Natural killer cell (primary cell): Measurements from ENCODE around the gene COL6A6. TPM values are rescaled to one million over a fixed set of nuclear protein-coding genes. Genes with fewer than 3 reads are reported as not detected.

Experiments
- ATAC-seq, 3 donors: fragments of 150-1000 bp in 2 of 3; fragments of 200-7000 bp in 1 of 3; cut with Tn5 transposase; 1 replicate in 1 of 3; 2 replicates in 2 of 3; pipeline ENCODE4 v1.10.0; 2021; ENCODE audit warnings: mild to moderate bottlenecking in 2 of 3, moderate library complexity in 2 of 3
- DNase-seq, 2 donors: peaks; one replicate each; pipeline versions ENCODE4 v3.0.0 to v3.0.0-alpha.2; 2013 to 2021; ENCODE audit warnings: mixed read lengths in 1 of 2
- H3K27ac ChIP-seq: one replicate; pipeline ENCODE4 v1.5.1; 2013; ENCODE audit warnings: mild to moderate bottlenecking, low read length
- H3K27me3 ChIP-seq: one replicate; pipeline ENCODE4 v1.6.1; 2013; ENCODE audit warnings: low read length; ENCODE audit not compliant: control insufficient read depth, insufficient read depth
- H3K36me3 ChIP-seq: one replicate; pipeline ENCODE4 v1.6.1; 2013; ENCODE audit warnings: low read length; ENCODE audit not compliant: control insufficient read depth, insufficient read depth
- H3K4me1 ChIP-seq: one replicate; pipeline ENCODE4 v1.6.1; 2013; ENCODE audit warnings: low read length; ENCODE audit not compliant: control insufficient read depth, insufficient read depth
- H3K4me3 ChIP-seq: one replicate; pipeline ENCODE4 v1.5.1; 2013; ENCODE audit warnings: low read length
- H3K9me3 ChIP-seq: one replicate; pipeline ENCODE4 v1.6.1; 2013; ENCODE audit warnings: low read length; ENCODE audit not compliant: control insufficient read depth, insufficient read depth
- H3K27ac Mint-ChIP-seq, 2 donors: one replicate each; pipeline ENCODE4 v1.8.0; 2022; ENCODE audit warnings: mild to moderate bottlenecking in 2 of 2, mixed read lengths in 2 of 2, moderate library complexity in 1 of 2
- H3K27me3 Mint-ChIP-seq, 2 donors: one replicate each; pipeline ENCODE4 v1.8.0; 2022; ENCODE audit warnings: low read depth in 2 of 2, mixed read lengths in 2 of 2
- H3K36me3 Mint-ChIP-seq: one replicate; pipeline ENCODE4 v1.8.0; 2022; ENCODE audit warnings: mixed read lengths
- H3K4me1 Mint-ChIP-seq, 2 donors: one replicate each; pipeline ENCODE4 v1.8.0; 2022; ENCODE audit warnings: mixed read lengths in 2 of 2
- H3K4me3 Mint-ChIP-seq: one replicate; pipeline ENCODE4 v1.8.0; 2022; ENCODE audit warnings: mild to moderate bottlenecking, moderate library complexity, mixed read lengths
- H3K9me3 Mint-ChIP-seq, 2 donors: one replicate each; pipeline ENCODE4 v1.8.0; 2022; ENCODE audit warnings: mixed read lengths in 2 of 2
- WGBS: methylation state at CpG from one replicate; pipeline ENCODE4 v1.1.7; 2013; ENCODE audit warnings: missing lambda C conversion rate; ENCODE audit not compliant: insufficient coverage; 5-methylcytosine and 5-hydroxymethylcytosine counted together
- intact Hi-C: fragments of 100-400 bp; cut with micrococcal nuclease; formaldehyde crosslinking; loops from one replicate; pipeline ENCODE4 v1.14.2; 2022
- total RNA-seq, 4 donors: library from RNA; stranded (reverse); fragments of 120-200 nt in 1 of 4; gene quantifications; one replicate each; pipeline versions ENCODE4 v1.2.3 to v1.2.4, GENCODE V29; 2013 to 2022
- TF ChIP-seq, protein P1 (sequence below): fragments of 200-600 bp; IDR thresholded peaks from one replicate; pipeline ENCODE4 v1.8.0; 2022; ENCODE audit warnings: antibody characterized with exemption

COL6A6 gene
- total RNA-seq, 3 donors from 2014 or later (not counting 1 experiment from before 2014, with no cell fraction given): not detected

DNA sequence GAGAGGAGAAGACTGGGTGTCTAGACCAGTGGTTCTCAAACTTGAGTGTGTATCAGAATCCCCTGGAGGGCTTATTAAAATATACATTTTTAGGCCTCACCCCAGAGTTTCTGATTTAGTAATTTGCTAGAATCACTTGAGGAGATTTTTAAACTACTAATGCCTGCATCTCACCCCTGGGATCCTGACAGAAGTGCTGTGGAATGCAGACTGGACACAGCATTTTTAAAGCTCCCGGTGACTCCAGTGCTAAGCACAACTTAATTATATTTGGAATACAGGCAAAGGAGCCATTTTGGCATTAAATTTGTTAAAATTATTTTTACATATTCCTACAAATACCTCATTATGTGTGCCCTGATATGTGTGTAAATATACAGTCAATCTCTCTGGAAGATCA is 26.7 kb upstream of the COL6A6 start:
- intact Hi-C loops: no loop called here
- Mint-ChIP-seq H3K27ac (no peak overlapping the region), H3K4me1 (no peaks in the 10 kb centered on the region), H3K9me3 (no peaks in the 10 kb centered on the region), H3K36me3 (no peaks in the 10 kb centered on the region), H3K4me3 (no peak overlapping the region), H3K27me3 (no peaks in the 10 kb centered on the region)
- H3K4me1 ChIP-seq: no peaks in the 10 kb centered on the region
- no peaks in the 10 kb centered on the region for H3K9me3 ChIP-seq
- H3K36me3 ChIP-seq: no peaks in the 10 kb centered on the region
- H3K27me3 ChIP-seq: no peaks in the 10 kb centered on the region
- H3K27ac ChIP-seq: no peak overlapping the region
- DNase-seq: no peak
- WGBS: 80% methylated on average over 1 of the region's 1 CpG
- TF ChIP-seq, protein P1, sequence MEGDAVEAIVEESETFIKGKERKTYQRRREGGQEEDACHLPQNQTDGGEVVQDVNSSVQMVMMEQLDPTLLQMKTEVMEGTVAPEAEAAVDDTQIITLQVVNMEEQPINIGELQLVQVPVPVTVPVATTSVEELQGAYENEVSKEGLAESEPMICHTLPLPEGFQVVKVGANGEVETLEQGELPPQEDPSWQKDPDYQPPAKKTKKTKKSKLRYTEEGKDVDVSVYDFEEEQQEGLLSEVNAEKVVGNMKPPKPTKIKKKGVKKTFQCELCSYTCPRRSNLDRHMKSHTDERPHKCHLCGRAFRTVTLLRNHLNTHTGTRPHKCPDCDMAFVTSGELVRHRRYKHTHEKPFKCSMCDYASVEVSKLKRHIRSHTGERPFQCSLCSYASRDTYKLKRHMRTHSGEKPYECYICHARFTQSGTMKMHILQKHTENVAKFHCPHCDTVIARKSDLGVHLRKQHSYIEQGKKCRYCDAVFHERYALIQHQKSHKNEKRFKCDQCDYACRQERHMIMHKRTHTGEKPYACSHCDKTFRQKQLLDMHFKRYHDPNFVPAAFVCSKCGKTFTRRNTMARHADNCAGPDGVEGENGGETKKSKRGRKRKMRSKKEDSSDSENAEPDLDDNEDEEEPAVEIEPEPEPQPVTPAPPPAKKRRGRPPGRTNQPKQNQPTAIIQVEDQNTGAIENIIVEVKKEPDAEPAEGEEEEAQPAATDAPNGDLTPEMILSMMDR: no peak
- no peak overlapping the region for H3K4me3 ChIP-seq
- ATAC-seq: no peak

DNA sequence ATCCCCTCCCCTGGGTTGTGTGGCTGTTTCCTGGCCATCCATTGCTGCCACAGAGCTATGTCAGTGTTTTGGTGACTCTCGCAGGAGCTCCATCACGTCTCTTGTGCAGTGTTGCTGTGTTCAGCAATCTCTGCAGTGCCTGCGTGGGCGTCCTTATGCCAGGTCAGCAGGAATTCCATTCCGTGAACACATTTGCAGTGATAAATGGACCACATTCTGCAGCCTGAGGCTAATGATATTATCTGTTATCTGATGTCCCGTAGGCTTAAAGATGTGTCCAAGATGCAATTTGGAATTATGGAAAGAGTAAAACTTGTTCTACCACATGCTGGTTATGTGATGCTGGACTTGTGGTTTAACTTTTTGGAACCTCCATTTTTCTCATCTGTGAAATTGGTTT is 25.5 kb upstream of the COL6A6 start:
- no peaks in the 10 kb centered on the region for H3K27me3 Mint-ChIP-seq
- H3K36me3 ChIP-seq: no peaks in the 10 kb centered on the region
- intact Hi-C loops: no loop called here
- no peaks in the 10 kb centered on the region for H3K36me3 Mint-ChIP-seq
- H3K4me1 Mint-ChIP-seq: no peaks in the 10 kb centered on the region
- H3K4me3 ChIP-seq: no peak overlapping the region
- no peaks in the 10 kb centered on the region for H3K27me3 ChIP-seq
- TF ChIP-seq, protein P1: no peak
- DNase-seq: no peak
- ATAC-seq: no peak
- H3K27ac Mint-ChIP-seq: no peak overlapping the region
- no peak overlapping the region for H3K4me3 Mint-ChIP-seq
- no peak overlapping the region for H3K27ac ChIP-seq
- no peaks in the 10 kb centered on the region for H3K4me1 ChIP-seq
- 88% methylated on average over 6 of the region's 6 CpGs for WGBS
- no peaks in the 10 kb centered on the region for H3K9me3 Mint-ChIP-seq
- H3K9me3 ChIP-seq: no peaks in the 10 kb centered on the region

DNA sequence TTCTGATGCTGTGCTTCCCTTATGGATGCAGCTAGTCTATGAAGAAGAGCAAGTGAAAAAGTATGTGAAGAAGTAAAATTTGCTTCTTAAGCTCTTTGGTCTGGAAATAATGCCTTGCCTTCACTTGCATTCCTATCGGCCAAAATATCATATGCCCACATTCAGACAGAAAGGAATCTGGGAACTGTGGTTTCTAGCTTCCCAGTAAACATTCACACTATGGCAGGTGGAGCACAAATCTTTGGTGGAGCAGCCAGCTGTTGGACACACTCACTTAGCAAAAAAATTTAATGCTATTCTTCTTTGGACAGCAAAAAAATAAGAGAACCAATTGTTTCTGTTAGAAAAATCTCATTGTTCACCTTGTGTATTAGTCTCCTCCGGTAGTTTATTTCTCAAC is 12.3 kb upstream of the COL6A6 start:
- 88% methylated on average over 1 of the region's 2 CpGs for WGBS
- ATAC-seq (no peak), DNase-seq (no peak)
- no peak overlapping the region for H3K27ac Mint-ChIP-seq
- H3K4me3 Mint-ChIP-seq: no peak overlapping the region
- TF ChIP-seq, protein P1: no peak
- no peak overlapping the region for H3K27ac ChIP-seq
- H3K27me3 ChIP-seq: no peaks in the 10 kb centered on the region
- H3K36me3 ChIP-seq: no peaks in the 10 kb centered on the region
- H3K4me3 ChIP-seq: no peak overlapping the region
- no peaks in the 10 kb centered on the region for H3K9me3 ChIP-seq
- intact Hi-C loops: no loop called here
- H3K4me1 ChIP-seq: no peaks in the 10 kb centered on the region
- H3K9me3 Mint-ChIP-seq: no peaks in the 10 kb centered on the region
- no peaks in the 10 kb centered on the region for H3K4me1 Mint-ChIP-seq
- no peaks in the 10 kb centered on the region for H3K36me3 Mint-ChIP-seq
- peaks cover 0 to 9% of the 10 kb centered on the region in 2 donors for H3K27me3 Mint-ChIP-seq

- Mint-ChIP-seq H3K4me1 (no peaks in the 10 kb centered on the region), H3K27ac (no peak overlapping the region), H3K4me3 (no peak overlapping the region), H3K27me3 (peaks cover 0 to 9% of the 10 kb centered on the region in 2 donors), H3K9me3 (no peaks in the 10 kb centered on the region), H3K36me3 (no peaks in the 10 kb centered on the region)
- DNase-seq (no peak), ATAC-seq (no peak)
- H3K27ac ChIP-seq: no peak overlapping the region
- H3K27me3 ChIP-seq: no peaks in the 10 kb centered on the region
- intact Hi-C loops: no loop called here
- TF ChIP-seq, protein P1: no peak
- H3K4me3 ChIP-seq: no peak overlapping the region
- WGBS: 70% methylated on average over 1 of the region's 3 CpGs
- no peaks in the 10 kb centered on the region for H3K9me3 ChIP-seq
- no peaks in the 10 kb centered on the region for H3K4me1 ChIP-seq
- no peaks in the 10 kb centered on the region for H3K36me3 ChIP-seq
These were observed 10.9 kb upstream of the COL6A6 start for GRCh38 chr3:130506031-130506430.
